ENCODE measurements around the gene ZNF780B.

The ZNF780B gene

GRCh38 chr19:40055832-40056504 lies at the start of gene ZNF780B:
Gene ZNF780B, minus strand, starts transcription at chr19:40056231. Its CDS starts 5,899 bp downstream, at chr19:40050332.
- TF ChIP-seq ZFX (IDR thresholded peaks at IDR 0.05; ENCODE audit: borderline replicate concordance) = no peak
- TF ChIP-seq CTCF (IDR thresholded peaks at IDR 0.05) = no peak
- H3K27ac ChIP-seq = peak within 1 kb of the TSS; percentile 40

GRCh38 chr19:40104754-40105153 lies 48.7 kb upstream of the ZNF780B start:
- TF ChIP-seq CTCF (IDR thresholded peaks at IDR 0.05) = no peak
- TF ChIP-seq ZFX (IDR thresholded peaks at IDR 0.05; ENCODE audit: borderline replicate concordance) = no peak
- H3K27ac ChIP-seq = no peak overlapping the region

GRCh38 chr19:40103600-40103999 lies 47.6 kb upstream of the ZNF780B start:
- TF ChIP-seq ZFX (IDR thresholded peaks at IDR 0.05; ENCODE audit: borderline replicate concordance) (no peak), CTCF (IDR thresholded peaks at IDR 0.05) (no peak)
- no peak overlapping the region for H3K27ac ChIP-seq

- TF ChIP-seq CTCF (IDR thresholded peaks at IDR 0.05) (no peak), ZFX (IDR thresholded peaks at IDR 0.05; ENCODE audit: borderline replicate concordance) (no peak)
- H3K27ac ChIP-seq = no peak overlapping the region
These were observed 45.8 kb upstream of the ZNF780B start for GRCh38 chr19:40101813-40102212.

GRCh38 chr19:40093416-40093815 lies 37.4 kb upstream of the ZNF780B start:
- no peak for TF ChIP-seq CTCF (IDR thresholded peaks at IDR 0.05)
- TF ChIP-seq ZFX (IDR thresholded peaks at IDR 0.05; ENCODE audit: borderline replicate concordance) = no peak

GRCh38 chr19:40091205-40092129 lies 35.4 kb upstream of the ZNF780B start:
- TF ChIP-seq ZFX (IDR thresholded peaks at IDR 0.05; ENCODE audit: borderline replicate concordance) (no peak), CTCF (IDR thresholded peaks at IDR 0.05) (no peak)
- H3K27ac ChIP-seq = peak overlapping the region; percentile 56

More at GRCh38 chr19:40093416-40093815, 37.4 kb upstream of the ZNF780B start:
- H3K27ac ChIP-seq = no peak overlapping the region

All from 22Rv1 (cell line).